GM19328 (cell line): ENCODE results near the gene TARP.

ENCODE experiments used
- ATAC-seq: cut with Tn5 transposase; IDR thresholded peaks from one replicate; pipeline ENCODE4 v1.9.1; 2021; ENCODE audit warnings: mild to moderate bottlenecking, moderate library complexity; ENCODE audit not compliant: unreplicated experiment

TARP gene

GRCh38 chr7:38222481-38223096 is 50.8 kb downstream of the TARP start:
- ATAC-seq: no peak

- no peak for ATAC-seq
Observed at GRCh38 chr7:38220452-38220851, 53.0 kb downstream of the TARP start.

DNA sequence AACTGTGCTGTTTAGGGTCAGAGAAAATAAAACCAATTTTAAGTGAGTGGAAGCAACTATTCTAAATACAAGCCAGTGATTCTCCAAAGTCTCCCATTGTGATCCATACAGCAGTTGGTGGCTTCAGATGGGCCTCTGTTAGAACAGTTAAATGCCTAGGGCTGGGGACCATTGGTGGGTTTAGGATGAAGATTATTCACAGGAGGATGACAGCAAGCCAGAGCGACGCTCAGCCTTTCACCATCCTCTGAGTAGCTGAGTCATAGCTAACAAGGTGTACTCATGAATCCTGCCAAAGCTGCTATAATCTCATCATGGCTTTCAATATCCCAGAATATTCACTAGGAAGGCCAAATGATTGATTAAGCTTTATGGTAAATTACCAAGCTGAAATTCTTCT is 55.8 kb downstream of the TARP start:
- no peak for ATAC-seq

GRCh38 chr7:38215735-38216670 is 57.4 kb downstream of the TARP start:
- ATAC-seq: peak; percentile 88

GRCh38 chr7:38215115-38215514 is 58.3 kb downstream of the TARP start:
- no peak for ATAC-seq

DNA sequence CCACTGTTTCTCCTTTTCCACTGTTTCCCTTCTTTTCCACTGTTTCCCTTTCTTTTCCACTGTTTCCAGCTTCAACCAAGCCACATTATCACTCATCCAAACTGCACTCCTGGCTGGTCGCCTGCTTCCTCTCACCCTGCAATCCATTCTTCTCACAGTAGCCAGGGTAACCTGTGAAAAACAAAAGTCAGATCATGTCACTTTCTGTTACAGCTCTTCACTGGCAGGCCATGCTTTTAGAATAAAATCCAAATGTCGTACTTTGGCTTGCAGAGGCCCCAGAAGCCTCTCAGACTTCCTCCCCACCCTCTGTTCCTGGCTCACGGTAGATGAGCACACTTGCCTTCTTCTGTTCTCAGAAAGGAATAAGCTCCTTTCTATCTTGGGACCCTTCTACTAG is 61.5 kb downstream of the TARP start:
- no peak for ATAC-seq

DNA sequence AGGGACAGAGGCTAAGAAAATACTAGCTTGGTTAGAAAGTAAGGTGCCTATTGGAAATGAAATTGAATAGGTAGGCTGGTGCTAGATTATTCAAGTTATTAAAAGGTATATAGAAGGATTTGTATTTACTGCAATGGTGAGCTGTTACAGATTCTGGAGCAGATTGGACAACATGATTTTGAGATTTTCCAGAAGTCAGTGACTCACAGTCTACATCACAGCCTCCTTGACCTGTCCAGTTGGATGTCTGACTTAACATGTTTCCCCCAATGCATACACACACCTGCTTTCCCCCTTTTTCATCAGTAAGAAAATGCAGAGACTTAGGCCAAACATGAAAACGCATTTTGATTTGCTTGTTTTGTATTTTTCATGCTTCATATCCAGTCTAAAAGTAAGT is 62.0 kb downstream of the TARP start:
- ATAC-seq: no peak
